HG02610 (cell line): ENCODE data around the gene AXIN2.
"Not testable (repeated sequence)": the region's sequence is repeated elsewhere in the genome, so short reads cannot be mapped to it uniquely, and the experiment has no call there.

Experiments used
- ATAC-seq: cut with Tn5 transposase; IDR thresholded peaks from one replicate; pipeline ENCODE4 v1.9.1; 2021; ENCODE audit warnings: mild to moderate bottlenecking, moderate library complexity; ENCODE audit not compliant: unreplicated experiment

The AXIN2 gene

DNA sequence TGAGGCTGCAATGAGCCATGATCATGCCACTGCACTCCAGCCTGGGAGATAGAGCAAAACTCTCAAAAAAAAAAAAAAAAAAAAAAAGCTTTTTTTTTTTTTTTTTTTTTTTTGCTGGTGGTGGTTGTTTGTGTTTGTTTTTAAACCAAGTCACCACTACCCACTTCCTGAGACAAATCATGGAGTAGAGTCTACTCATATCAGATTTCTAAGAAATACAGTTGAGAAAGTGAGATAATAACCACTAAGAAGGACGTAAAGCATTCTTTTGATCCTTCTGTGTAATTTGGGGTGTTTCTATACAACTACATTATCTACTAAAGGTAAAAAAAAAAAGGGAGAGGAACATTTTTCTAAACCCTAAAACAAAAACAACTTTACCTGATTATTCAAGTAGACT lies 38.0 kb downstream of the AXIN2 start:
- ATAC-seq, result no peak

DNA sequence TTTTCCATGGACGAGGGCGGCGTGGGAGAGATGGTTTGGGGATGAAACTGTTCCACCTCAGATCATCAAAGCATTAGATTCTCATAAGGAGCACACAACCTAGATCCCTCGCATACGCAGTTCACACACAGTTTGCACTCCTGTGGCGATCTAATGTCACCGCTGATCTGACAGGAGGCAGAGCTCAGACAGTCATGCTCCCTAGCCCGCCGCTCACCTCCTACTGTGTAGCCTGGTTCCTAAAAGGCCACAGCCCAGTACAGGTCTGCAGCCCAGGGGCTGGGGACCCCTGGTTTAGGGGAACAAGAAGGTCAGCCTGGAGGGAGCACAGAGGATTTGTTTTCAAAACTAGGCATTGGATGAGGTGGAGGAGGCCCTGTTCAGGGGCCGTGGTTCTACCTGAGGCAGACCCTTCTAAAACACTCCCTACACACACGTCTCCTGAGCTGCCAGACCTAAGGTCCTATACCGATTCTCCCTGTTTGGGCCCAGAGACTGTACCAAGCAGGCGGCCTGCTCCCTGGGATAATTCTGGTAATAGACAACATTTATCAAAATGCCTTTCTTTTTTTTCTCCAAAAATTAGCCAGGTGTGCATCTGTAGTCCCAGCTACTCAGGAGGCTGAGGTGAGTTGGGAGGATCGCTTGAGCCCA lies 38.6 kb downstream of the AXIN2 start:
- ATAC-seq, result no peak

DNA sequence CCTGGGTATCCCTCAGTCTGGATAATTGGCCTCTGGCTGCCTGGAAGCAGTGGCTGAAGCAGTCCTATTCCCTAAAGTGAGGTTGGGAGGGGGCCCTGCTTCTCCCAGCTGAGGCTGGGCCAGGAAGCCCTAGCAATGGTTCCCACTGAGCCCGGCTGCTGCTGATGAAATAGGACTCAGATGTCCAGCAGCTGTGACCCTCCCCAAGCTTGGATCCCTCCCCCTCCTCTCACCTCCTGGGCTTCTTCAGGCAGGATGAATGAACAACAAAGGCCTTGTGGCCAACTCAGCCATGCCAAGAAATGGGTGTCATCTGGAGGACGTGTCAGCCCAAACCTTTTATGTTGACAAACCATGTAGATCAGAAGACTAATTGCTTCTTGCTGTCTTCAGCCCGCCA lies 42.0 kb downstream of the AXIN2 start:
- no peak for ATAC-seq

DNA sequence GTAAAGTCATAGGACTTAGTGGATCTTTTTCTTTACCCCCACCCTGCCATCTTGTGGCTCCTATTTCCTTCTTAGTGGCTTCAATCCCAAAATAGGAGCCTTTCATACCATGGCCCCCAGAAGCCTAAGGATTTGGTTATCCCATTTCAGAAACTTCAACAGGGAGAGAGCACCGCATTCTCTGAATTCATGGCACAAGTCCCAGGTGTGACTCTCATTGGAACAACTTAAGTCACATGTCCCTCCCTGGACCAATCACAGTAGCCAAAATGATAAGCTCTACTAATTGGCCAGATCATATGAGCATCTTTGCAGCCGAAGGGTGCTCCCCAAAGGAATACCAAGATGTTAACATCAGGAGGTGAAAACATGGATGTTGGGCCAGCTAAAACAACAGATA lies 43.2 kb downstream of the AXIN2 start:
- no peak for ATAC-seq

DNA sequence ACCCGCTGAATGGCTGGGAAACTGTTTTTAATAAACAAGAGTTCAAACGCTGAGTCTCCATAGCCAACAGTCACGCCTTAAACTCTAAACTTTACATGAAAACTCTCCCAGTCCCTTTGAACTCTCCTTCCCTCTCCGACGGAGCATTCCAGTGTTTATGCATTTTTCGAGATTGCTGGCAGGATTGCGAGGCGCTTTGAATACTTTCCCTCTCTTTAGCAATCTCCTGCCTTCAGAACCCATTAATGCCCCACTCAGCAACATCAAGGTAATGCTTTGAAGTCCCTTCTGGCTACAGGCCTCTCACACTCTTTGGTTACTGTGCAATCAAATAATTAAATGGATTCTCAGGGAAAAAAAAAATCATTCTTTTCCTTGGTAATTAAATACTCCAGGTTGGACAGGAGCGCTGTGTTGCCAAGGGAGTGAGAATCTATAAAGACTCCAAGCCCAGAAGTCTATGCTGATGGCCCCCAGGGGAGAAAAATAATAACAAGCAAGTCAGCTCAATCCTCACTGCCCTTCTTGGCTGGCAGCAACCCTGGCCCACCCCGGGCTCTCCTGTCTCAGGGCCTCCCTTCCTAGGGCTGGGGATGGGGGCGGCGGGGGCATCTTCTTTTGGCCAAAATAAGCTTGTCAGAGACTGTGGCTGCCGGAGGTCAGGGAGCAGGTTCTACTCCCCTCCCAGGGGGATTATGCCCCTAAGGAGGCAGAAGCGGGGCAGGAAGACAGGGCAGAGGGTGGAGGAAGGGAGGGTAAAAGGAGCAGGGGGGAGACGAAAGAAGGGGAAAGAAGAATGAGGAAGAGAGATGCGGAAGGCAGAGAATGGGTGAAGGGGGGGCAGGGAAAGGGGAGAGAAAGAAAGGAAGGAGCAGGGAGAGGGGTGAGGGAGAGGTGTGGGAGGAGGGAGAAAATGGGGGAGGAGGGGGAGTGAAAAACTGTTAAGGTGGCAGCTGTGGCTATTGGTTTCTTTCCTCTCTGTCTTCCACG lies 45.2 kb downstream of the AXIN2 start:
- no peak for ATAC-seq

DNA sequence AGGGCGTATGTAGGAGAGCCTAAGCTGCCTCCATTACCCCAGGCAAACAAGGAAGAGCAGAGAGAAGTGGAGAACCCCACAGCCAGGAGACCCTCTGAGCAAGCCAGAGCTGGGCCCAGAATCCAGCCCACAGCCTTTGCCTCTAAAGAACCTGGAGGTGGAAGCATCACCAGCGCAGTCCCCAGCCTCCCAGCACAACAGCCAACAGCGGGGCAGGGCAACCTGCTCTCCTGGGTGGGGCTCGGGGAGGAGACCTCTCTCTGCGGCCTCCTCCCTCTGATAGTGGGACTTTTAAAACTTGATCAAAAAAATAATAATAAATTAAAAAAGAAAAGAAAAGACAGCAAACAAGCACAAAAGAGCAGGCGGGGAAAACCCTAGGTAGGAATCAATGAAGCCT lies 45.9 kb downstream of the AXIN2 start:
- ATAC-seq, result no peak

DNA sequence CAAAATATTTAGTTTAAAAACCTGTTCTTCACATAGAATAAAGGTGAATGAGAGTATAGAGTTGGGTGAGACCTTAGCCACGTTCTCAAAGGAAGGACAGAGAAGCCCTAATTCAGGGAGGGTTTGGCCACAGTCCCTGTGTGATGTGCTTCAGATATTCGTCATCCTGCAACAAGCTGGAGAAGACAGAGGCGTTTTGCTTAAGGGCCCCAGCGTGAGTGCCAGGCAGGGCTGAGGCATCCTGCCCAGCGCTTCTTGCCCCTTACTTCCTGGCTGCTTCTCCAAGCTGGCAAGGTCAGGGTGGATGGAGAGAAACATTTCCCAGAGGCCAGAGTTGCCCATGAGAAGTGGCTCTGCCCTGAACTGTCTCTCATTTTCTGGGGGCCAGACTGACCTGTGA lies 46.9 kb downstream of the AXIN2 start:
- ATAC-seq, result no peak

DNA sequence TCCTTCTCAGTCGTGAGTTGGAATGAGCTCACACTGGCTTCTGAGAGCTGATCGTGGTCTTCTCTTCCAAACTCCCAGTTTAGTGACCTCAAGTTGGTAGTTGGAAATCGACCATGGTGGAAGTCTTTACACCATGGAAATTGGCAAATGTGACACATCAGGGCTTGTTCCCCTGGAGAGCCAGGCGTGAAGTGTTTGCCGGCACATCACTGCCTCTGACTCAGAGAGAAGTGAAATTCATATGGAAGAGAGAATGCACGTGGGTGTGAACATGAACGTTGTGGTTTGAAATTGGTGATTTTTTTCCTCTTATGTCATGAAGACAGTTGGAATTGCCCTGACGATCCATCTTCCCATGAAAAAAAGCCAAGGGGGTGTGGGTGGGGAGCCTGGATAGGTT lies 47.4 kb downstream of the AXIN2 start:
- no peak for ATAC-seq

DNA sequence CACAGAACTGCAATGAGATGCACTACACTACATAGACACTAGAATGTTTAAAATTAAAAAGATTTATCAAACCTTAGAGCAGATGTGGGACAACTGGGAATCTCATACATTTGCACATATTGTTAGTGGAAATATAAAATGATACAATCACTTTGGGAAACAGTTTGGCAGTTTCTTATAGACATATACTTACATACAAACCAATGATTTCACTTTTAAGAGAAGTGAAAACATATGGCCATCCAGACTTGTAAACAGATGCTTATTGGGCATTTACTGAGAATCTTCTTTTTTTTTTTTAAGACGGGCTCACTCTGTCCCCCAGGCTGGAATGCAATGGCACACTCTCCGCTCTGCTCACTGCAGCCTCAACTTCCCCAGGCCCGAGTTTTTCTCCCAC lies 50.1 kb downstream of the AXIN2 start:
- no peak for ATAC-seq

DNA sequence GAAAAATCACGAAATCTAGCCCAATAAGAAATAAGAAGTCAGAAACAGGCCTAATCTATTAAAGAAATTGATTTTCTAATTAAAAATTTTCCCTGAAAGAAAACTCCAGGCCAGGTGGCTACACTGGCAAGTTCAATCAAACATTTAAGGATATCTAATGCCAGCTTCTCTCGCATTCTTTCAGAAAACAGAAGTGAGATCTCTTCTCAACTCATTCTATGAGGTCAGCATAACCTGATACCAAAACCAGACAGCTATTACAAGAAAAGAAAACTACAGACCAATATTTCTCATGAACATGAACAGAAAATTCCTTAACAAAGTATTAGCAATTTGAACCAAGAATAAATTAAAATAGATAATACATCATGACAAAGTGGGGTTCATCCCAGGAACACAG lies 52.4 kb downstream of the AXIN2 start:
- ATAC-seq, result no peak

DNA sequence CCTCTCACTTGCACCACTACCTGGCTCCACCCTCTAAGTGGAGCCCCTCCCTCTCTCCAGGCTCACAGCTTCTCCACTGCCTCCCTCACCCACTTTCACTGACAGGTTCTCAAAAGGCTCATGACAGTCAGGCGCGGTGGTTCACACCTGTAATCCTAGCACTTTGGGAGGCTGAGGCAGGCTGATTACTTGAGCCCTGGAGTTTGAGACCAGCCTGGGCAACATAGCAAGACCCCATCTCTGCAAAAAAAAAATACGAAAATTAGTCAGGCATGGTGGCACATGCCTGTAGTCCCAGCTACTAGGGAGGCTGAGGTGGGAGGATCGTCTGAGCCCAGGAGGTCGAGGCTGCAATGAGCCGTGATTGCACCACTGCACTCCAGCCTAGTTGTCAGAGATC lies 56.8 kb downstream of the AXIN2 start:
- not testable (repeated sequence) for ATAC-seq

DNA sequence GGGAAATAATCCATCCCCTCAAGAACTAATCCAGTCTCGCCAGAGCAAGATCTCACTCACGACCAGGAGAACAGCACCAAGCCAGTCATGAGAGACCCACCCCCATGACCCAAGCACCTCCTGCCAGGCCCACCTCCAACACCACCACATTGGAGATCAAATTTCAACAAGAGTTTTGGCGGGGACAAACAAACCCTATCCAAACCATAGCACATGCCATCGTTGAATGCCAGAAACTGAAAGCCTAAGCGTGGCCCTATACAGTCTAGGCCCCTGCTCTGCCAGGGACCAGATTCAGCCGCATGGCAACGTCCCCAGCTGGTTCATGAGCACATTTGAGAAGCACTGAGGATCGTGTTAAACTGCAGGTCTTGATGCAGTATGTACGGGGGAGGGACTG lies 57.3 kb downstream of the AXIN2 start:
- ATAC-seq, result no peak

DNA sequence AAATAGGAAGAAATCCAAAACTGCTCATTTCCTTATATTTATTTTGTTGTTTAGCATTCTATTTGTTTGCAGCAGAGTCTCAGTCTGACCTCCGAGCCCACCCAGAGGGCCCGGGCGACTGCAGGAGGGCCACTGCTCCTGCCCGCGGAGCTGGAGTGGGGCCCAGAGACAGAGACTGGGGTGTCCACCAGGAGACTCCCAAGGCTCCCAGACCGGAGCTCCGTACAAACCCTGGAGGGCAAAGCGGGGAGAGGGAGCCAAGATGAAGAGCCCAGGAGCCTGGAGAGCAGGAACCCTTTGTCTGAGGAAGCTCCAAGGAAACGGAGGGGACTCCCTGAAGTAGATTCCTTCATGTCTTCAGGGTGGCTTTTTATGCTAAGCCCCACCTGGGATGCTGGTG lies 57.9 kb downstream of the AXIN2 start:
- ATAC-seq, result no peak

DNA sequence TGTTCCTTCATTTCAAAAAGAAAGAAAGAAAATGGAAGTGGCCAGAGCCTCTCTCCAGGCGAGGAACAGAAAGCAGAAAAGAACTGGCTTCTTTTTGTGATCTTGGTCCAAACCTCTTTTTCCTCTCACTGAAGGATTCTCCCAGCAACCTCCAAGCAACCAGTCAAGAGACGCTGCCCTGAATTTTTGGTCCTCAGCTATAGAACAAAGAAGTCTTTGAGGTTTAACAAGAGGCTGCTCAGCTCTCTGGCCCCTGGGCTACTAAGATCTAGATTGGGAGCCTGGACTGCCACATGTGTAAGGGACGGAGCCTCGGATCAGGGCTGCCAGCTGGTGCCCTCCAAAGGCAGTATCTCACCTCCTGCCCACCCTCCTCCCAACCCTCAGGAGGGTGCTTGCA lies 62.6 kb downstream of the AXIN2 start:
- ATAC-seq, result no peak

DNA sequence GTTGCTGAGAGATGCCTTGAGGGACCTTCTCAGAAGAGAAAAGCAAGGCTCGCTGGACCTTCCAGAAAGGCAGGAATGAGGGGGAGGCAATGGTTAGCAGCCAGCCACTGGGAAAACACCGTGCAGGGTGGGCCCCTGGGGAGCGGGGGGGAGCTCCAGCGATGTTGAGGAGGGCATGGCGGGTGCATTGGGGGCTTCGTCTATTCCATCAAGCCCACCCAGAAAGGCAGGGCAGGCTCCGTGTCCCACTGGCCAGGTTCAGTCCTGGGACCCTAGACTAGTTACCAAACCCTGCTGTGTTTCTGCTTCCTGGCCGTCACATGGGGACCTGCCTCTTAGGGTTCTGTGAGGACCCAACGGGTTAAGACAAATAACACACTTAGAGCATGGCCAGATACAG lies 64.6 kb downstream of the AXIN2 start:
- no peak for ATAC-seq

DNA sequence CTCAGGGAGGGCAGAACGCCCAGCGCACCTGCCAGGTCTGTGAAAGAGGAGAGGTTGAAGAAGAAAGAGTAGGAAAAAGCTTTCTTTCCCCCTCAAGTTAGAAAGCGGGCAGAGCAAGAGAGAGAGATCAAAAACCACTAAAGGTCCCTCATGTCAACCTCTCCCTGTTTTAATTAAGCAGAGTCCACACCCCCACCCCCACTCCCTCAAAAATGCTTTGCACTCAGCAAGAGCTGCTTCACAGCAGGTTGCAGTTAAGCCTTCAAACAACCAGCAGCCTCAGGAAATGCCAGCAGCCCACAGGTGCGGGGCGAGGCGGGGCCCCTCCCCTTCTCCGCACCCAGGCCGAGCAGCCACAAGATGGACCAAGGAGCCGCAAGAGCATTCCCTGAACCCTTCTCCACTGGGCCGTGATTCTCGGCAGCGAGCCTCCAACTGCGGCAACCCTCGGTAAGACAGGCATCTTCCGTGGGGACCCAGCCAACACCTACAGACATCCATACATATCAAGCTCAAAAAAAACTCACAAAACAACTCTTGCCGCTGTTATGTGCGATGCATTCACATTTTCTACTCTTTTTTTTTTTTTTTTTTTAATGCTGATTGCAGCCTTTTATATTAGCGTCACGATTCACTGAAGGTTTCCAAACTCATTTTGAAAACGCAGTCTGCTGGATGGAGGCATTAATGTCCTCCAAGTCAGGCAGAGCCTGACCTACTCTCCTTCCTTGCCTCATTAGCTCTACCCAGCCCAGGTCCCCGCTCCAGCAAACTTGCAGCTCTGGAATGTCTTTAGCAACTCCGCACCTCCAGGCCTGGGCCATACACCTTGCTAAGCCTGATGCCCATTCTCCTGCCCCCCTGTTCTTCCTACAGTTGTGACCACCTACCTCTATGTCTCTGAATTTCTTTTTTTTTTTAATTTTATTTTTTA lies 66.1 kb downstream of the AXIN2 start:
- no peak for ATAC-seq

DNA sequence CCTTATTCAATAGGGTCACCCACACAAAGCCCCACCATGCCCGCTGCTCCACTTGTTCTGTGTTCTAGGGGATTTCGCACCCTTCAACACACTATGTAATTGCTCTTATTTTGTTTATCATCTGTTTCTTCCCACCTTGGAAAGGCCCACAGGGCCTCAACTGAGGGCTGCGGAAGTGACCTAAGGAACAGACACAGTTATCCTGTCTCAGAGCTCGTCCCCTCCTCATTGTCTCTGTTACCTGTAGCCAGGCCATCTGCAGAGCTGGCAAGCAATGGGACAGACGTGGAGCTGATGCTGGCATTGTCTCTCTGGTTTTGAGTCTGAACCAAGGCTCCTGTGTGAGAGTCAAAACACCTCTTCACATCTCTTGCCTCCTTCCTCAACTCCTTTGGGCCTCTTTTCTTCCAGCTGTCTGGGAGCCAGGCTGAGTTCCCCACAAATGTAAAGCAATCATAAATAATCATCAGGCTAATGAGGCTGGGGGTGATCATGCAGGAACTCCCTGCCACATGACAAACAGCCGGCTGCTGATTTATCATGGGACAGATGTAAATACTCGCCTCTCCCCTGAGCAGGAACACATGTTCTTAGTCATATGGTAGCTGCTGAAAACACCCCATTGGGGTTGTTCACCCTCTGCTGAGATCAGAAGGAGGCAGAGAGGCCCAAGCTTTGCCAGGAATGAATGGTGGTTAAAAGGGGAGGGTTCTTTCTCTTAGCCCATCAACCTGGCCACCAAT lies 71.9 kb downstream of the AXIN2 start:
- ATAC-seq, result no peak

DNA sequence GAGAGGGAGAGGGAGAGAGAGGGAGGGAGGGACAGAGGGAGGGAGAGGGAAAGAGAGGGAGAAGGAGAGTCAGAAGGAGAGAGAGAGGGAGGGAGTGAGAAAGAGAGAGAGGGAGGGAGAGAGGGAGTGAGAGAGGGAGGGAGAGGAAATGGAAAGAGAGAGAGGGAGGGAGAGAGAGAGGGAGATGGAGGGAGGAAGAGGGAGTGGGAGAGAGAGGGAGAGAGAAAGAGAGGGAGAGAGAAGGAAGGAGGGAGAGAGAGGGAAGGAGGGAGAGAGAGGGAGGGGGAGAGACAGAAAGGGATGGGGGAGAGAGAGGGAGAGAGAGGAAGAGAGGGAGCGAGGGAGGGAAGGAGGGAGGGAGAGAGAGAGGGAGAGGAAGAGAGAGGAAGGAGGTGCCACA lies 72.8 kb downstream of the AXIN2 start:
- no peak for ATAC-seq

DNA sequence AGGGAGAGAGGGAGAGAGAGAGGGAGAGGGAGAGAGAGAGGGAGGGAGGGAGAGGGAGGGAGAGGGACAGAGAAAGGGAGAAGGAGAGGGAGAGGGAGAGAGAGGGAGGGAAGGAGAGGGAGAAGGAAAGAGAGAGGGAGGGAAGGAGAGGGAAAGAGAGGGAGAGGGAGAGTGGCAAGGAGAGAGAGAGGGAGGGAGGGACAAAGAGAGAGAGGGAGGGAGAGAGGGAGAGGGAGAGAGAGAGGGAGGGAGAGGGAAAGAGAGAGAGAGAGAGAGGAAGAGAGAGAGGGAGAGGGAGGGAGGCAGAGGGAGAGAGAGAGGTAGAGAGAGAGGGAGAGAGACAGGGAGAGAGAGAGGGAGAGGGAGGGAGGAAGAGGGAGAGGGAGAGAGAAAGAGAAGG lies 73.5 kb downstream of the AXIN2 start:
- ATAC-seq, result no peak

DNA sequence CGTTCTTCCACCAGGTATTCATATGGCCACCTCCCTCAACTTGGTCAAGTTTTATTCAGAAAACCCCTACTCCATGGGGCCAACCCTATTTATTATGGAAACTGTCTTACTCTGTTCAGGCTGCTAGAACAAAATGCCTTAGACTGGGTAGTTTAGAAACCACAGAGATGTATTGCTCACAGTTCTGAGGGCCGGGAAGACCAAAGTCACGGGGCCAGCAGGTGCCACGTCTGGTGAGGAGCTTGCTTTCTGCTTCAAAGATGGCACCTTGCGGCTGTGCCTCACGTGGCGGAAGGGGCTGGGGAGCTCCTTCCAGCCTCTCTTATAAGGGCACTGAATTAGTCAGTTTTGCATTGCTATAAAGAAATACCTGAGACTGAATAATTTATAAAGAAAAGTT lies 74.3 kb downstream of the AXIN2 start:
- ATAC-seq, result no peak
